Adrenal gland (tissue), 12 donors: ENCODE measurements around the gene CCDC154. TPM values are rescaled to one million over a fixed set of nuclear protein-coding genes. Genes with fewer than 3 reads are reported as not detected.
"Not testable (repeated sequence)": the region's sequence is repeated elsewhere in the genome, so short reads cannot be mapped to it uniquely, and the experiment has no call there.

Experiments
- DNase-seq, 7 donors: peaks; one replicate each; pipeline ENCODE4 v3.0.0-alpha.2; 2019 to 2020
- H3K27ac ChIP-seq, 5 donors: fragments of 200-600 bp; sonication (generic) in 4 of 5; 1 replicate in 3 of 5; 2 replicates in 2 of 5; pipeline versions ENCODE4 v1.5.1 to v1.8.0; 2016 to 2020; ENCODE audit warnings: mild to moderate bottlenecking in 1 of 5
- H3K27me3 ChIP-seq: fragments of 200-600 bp; 2 replicates; pipeline ENCODE4 v1.8.0; 2021
- H3K36me3 ChIP-seq, 2 donors: fragments of 200-600 bp; replicated peaks in 1 of 2; 1 replicate in 1 of 2; 2 replicates in 1 of 2; pipeline versions ENCODE4 v1.5.1 to v1.8.0; 2018 to 2022
- H3K4me1 ChIP-seq, 2 donors: fragments of 200-600 bp; replicated peaks in 1 of 2; 1 replicate in 1 of 2; 2 replicates in 1 of 2; pipeline versions ENCODE4 v1.5.1 to v1.8.0; 2018 to 2021
- H3K4me3 ChIP-seq, 4 donors: fragments of 200-600 bp; sonication (generic) in 3 of 4; one replicate each; pipeline ENCODE4 v1.5.1; 2016 to 2018
- H3K9me3 ChIP-seq, 3 donors: fragments of 200-600 bp; sonication (generic) in 1 of 3; replicated peaks in 1 of 3; 1 replicate in 2 of 3; 2 replicates in 1 of 3; pipeline versions ENCODE4 v1.5.1 to v1.8.0; 2016 to 2021
- CTCF ChIP-seq, 6 experiments: fragments of 450-650 bp in 4 of 6; fragments of 200-600 bp in 2 of 6; sonication (generic) in 1 of 6; IDR thresholded peaks; 1 replicate in 5 of 6; 2 replicates in 1 of 6; pipeline versions ENCODE4 v1.5.1 to v1.8.0; 2016 to 2021; ENCODE audit warnings: antibody characterized with exemption in 6 of 6, mild to moderate bottlenecking in 2 of 6, moderate library complexity in 1 of 6
- POLR2A ChIP-seq, 2 donors: fragments of 450-650 bp; IDR thresholded peaks; one replicate each; pipeline ENCODE4 v1.6.1; 2017; ENCODE audit warnings: antibody characterized with exemption in 2 of 2, mild to moderate bottlenecking in 2 of 2, moderate library complexity in 1 of 2
- WGBS, 4 donors: extraction: QIAGEN DNeasy Blood & Tissue Kit in 2 of 4; methylation state at CpG; one replicate each; pipeline versions ENCODE4 v1.1.5 to v1.1.7; 2013 to 2017; 5-methylcytosine and 5-hydroxymethylcytosine counted together
- intact Hi-C, 2 donors: fragments of 100-400 bp; cut with DNase I; formaldehyde crosslinking; loops; one replicate each; pipeline versions ENCODE4 v1.14.1 to v1.15.0; 2022 to 2023
- polyA plus RNA-seq, 3 donors: library from polyadenylated mRNA; stranded (reverse); fragments of 200-250 nt in 2 of 3; fragments of 350-450 nt in 1 of 3; fragmentation: Illumina TruSeq in 1 of 3; extraction: RNeasy Lipid Tissue Mini Kit (QIAGEN cat#74804) in 1 of 3; gene quantifications; one replicate each; pipeline ENCODE4 v1.2.3, GENCODE V29; 2013 to 2014
- total RNA-seq, 9 donors: library from RNA; depleted of rRNA in 4 of 9; stranded (reverse); fragments of >200 nt in 4 of 9; fragments of 120-200 nt in 1 of 9; fragmentation: NEBNext Ultra II Directional in 1 of 9; extraction: Animal tissue kit (Norgen Biotek cat#: 25700) in 1 of 9; gene quantifications; one replicate each; pipeline versions ENCODE4 v1.1.0 to v1.2.4, GENCODE V29; 2013 to 2023
- donor health status: healthy with polysubstance abuse.
- donor health status: Bipolar disorder and iron deficiency.
- donor health status: DM: yes; HTN: yes; CAD: no.
- donor health status: DM: no; HTN: no; CAD: no.
- donor health status: DM: no; HTN: no; CAD: no.
- donor health status: DM: yes; HTN: yes; CAD: no.

CCDC154 gene
- total and polyA plus RNA-seq, 12 donors: 0.28 to 39.7 (median 1.1) TPM; not detected in 1

DNA sequence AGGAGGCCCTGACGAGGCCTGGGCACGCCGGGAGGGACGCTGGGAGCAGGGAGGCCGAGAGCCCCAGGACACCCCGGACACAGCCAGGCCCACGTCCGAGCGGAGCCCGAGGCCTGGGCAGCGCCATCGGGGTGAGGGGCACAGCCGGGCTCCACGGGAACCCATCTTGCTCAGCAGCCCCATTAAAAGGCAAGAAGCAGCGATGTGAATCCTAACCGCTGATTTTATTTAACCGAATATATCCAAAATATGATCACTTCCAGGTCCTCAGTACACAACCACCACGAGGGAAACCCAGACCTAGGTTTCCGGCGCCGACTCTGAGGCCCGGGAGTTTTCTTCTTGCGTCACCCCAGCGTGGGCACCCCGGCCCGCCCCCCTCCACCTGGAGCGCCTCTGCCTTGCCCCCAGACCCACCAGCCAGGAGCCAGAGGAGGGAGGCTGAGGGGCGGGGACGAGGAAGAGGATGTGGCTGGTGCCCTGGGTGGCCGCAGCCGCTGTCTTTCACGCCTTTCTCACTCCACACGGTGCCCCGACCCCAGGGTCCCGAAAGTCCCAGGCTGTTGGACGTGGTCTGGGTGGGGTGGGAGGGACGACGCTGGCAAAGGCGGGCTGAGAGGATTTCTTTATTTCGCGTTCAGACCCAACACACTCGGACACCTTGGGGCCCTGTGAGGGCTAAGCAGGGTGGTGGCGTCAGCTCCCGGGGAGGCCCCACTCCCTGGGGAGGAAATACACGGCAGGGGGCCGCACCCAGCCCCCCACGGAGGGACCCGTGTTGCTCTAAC is 568 bp upstream of the CCDC154 start:
- DNase-seq: no peak
- Histone ChIP-seq H3K4me3 (no peak overlapping the region), H3K27me3 (no peaks in the 10 kb centered on the region), H3K36me3 (peaks cover 0 to 46% of the 10 kb centered on the region in 2 donors), H3K27ac (no peak overlapping the region), H3K9me3 (no peaks in the 10 kb centered on the region), H3K4me1 (no peaks in the 10 kb centered on the region)
- intact Hi-C loops: no loop called here
- 82 to 86% (median 84%) methylated on average over 23 to 48 of the region's 48 CpGs for WGBS, 4 donors
- no peak for TF ChIP-seq POLR2A (IDR thresholded peaks at IDR 0.05)
- TF ChIP-seq CTCF (IDR thresholded peaks at IDR 0.05): no peak

DNA sequence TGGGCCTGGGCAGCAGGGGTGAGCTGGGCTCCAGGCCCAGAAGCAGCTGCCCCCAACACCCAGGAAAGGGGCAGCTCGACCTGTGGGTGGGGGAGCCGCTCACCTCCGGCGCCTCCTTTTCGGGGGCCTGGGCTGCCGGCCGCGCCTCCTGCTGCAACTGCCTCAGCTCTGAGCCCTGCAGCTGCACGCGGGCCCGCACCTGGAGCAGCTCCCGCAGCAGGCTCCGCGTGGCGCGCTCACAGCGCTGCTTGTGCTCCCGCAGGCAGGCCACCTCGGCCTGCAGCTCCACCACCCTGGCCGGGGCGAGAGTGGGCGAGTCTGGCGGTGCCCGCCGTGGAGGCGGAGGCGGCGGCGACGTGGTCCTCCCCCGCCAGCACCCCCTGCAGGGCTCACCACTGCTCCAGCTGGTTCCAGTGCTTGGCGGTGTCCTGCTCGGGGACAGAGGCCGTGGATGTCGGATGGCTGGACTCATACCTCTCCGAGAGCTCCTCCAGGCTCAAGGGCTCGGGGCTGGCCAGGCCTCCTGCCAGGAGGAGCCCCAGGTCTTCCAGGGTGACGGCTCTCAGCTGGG is 868 bp downstream of the CCDC154 start:
- H3K27me3 ChIP-seq: no peaks in the 10 kb centered on the region
- TF ChIP-seq POLR2A (IDR thresholded peaks at IDR 0.05): no peak
- TF ChIP-seq CTCF (IDR thresholded peaks at IDR 0.05): no peak
- intact Hi-C loops: no loop called here
- WGBS, 4 donors: 86 to 89% (median 89%) methylated on average over 7 to 38 of the region's 38 CpGs; no CpG with 5 or more reads in 1 of the 4 donors
- no peak overlapping the region for H3K4me3 ChIP-seq
- H3K36me3 ChIP-seq: peaks cover 0 to 32% of the 10 kb centered on the region in 2 donors
- H3K9me3 ChIP-seq: no peaks in the 10 kb centered on the region
- H3K4me1 ChIP-seq: no peaks in the 10 kb centered on the region
- H3K27ac ChIP-seq: no peak overlapping the region
- DNase-seq: no peak

DNA sequence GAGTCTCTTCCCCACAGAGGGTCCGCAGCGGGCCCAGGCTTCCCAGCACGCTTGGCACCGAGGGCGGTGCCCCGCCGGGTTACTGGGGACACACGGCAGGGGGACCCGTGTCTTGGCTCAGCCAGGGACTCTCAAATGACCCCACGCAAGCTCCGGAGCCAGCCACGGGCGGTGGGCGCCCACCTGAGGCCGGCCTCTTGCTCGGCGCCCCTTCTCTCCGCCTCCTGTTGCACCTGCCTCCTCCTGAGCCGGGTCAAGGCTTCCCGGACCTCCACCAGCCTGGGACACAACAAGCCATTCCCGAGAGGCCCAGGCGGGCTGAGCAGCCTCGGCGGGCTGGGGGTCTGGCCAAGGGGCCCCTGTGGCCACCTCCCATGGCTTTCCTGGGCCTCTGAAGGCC is 1.7 kb downstream of the CCDC154 start:
- 78 to 92% (median 89%) methylated on average over 15 to 24 of the region's 24 CpGs for WGBS, 4 donors
- TF ChIP-seq CTCF (IDR thresholded peaks at IDR 0.05) (no peak), POLR2A (IDR thresholded peaks at IDR 0.05) (no peak)
- intact Hi-C loops: no loop called here
- H3K27me3 ChIP-seq: no peaks in the 10 kb centered on the region
- no peak for DNase-seq
- no peaks in the 10 kb centered on the region for H3K9me3 ChIP-seq
- no peaks in the 10 kb centered on the region for H3K4me1 ChIP-seq
- peaks cover 0 to 24% of the 10 kb centered on the region in 2 donors for H3K36me3 ChIP-seq
- no peak overlapping the region for H3K4me3 ChIP-seq
- no peak overlapping the region for H3K27ac ChIP-seq

DNA sequence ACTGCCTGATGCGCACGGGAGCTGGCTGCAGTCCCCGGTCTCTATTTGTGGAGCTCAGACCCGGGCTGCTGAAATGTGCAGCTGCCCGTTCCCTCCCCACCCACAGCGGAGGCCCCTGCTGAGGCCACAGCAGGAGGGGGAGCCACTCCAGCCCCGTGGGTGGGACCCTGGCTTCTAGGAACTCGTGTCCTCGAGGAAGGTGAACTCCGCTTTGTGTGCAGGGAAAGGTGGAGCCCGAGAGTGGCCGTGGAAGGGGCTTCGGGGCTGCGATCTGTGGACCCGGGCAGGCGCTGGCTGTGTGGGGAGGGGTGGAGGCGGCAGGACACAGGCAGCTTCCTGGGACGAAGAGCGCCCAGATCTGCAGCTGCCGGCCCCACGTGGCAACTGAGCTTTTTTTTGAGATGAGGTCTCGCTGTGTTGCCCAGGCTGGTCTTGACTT is 2.9 kb downstream of the CCDC154 start:
- DNase-seq: no peak
- Histone ChIP-seq H3K27ac (no peak overlapping the region), H3K27me3 (no peaks in the 10 kb centered on the region), H3K9me3 (no peaks in the 10 kb centered on the region), H3K4me1 (no peaks in the 10 kb centered on the region), H3K4me3 (no peak overlapping the region), H3K36me3 (peaks cover 0 to 12% of the 10 kb centered on the region in 2 donors)
- 81 to 92% (median 86%) methylated on average over 13 to 22 of the region's 22 CpGs for WGBS, 4 donors
- intact Hi-C loops: no loop called here
- TF ChIP-seq POLR2A (IDR thresholded peaks at IDR 0.05) (no peak), CTCF (IDR thresholded peaks at IDR 0.05) (no peak)

DNA sequence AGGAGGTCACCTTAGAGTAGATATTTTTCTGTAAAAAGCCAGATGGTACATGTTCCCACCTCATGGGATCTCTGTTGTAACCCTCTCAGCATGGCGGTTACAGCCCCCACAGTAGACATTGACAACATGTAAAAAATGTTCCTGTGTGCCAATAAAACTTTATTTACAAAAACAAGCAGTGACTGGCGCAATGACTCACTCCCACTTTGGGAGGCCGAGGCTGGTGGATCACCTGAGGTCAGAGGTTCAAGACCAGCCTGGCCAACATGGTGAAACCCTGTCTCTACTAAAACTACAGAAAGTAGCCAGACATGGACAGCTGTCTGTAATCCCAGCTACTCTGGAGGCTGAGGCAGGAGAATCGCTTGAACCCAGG is 4.7 kb downstream of the CCDC154 start:
- 93 to 98% (median 95%) methylated on average over 4 of the region's 4 CpGs for WGBS, 4 donors
- H3K4me1 ChIP-seq, DNase-seq, H3K9me3 ChIP-seq, H3K27me3 ChIP-seq, H3K4me3 ChIP-seq, H3K36me3 ChIP-seq, intact Hi-C loops, H3K27ac ChIP-seq: not testable (repeated sequence)
